Melanocyte of skin (primary cell): Measurements from ENCODE around the gene QARS1. TPM values are rescaled to one million over a fixed set of nuclear protein-coding genes. Genes with fewer than 3 reads are reported as not detected.

ENCODE experiments used
- small RNA-seq, 2 donors: library from RNA; depleted of rRNA; stranded (forward); fragments of <200 nt; gene quantifications; one replicate each; pipeline ENCODE3, GENCODE V24; 2012
- total RNA-seq, 2 donors: library from RNA; depleted of rRNA; stranded (reverse); fragments of >200 nt; gene quantifications; 2 replicates each; pipeline ENCODE4 v1.2.3, GENCODE V29; 2012

The QARS1 gene
- total RNA-seq: 100 to 1,000 TPM; 192 to 261 TPM

DNA sequence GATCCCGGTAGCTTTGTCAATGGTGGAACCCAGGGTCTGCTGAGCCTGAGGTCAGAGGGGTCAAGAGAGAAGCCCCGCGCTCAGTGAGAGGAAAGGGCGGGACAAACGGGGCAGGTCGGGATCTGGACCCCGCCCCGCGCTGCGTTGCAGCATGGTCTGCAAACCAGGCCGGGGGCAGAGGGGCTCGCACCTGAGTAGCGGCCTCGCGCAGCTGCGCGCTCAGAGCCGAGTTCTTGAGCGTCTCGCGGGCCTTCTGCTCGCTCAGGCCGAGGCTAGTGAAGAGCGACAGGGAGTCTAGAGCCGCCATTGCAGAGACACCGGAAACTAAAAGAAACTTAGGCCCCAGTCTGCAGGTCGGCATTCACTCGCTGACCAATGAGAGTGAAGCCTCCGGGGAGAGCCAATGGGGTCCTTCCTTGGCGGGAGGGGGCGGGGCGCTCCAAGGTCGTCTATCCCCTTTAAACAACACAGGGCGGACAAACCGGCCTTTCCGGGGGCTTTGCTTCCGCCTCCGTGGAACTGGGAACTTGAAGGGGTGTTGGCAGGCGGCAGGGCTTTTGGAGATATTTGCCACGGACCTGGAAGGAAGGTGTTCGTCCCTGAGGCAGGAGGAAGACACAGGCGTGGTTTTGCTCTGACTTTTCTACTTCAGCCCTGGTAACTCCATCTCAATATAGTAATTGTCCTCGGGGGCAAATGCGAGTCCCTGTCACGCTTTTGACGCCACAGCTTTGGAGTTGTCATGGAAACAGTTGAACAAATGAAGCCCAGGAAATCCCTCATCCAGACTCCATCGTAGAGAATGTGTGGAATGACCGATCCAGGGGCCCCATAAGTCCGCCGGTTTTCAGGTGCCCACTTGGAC is at the start of gene QARS1:
Gene QARS1 (minus strand): TSS at position 331 of the 865 bp plus-strand sequence. CDS start 24 bp downstream, at position 307.

DNA sequence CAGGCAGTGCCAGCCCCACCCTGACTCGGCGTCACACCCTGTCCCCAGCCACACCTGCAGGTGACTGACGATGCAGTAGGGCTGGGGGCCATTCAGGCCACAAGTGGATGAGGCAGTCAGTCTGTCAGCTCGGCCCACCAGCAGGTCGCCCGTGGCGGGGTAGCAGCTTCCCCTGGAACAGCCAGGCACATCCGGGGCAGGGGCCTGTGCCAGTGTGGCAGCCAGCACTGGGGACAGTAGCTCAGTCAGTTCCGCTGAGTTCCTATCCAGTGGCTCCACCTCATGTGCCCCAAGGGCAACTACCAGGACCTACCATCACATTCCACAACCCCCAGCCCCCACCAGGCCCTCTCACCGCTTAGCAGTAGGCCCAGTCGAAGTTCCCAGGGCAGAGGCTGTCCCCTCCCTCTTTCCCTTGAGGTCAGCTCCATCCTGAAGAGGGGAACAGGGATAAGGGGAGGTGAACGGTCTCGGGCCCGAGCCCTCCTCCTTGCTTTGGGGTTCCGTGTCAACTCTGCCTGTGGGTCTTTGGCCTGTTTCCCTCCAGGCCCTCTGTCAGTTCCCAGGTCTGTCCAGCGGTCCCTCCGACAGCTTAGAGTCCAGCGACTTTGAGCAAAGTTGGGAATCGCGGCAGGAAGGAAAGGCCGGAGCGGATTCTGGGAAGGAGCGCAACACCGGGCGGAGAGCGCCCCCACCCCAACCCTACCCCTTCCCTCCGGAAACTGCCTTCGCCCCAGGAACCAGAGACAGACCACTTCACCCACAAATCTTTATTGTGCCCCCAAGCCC is 28.1 kb upstream of the QARS1 start, which contains the start of gene LAMB2:
Gene LAMB2 (minus strand): TSS at position 614 of the 789 bp plus-strand sequence. CDS start 183 bp downstream, at position 431.

DNA sequence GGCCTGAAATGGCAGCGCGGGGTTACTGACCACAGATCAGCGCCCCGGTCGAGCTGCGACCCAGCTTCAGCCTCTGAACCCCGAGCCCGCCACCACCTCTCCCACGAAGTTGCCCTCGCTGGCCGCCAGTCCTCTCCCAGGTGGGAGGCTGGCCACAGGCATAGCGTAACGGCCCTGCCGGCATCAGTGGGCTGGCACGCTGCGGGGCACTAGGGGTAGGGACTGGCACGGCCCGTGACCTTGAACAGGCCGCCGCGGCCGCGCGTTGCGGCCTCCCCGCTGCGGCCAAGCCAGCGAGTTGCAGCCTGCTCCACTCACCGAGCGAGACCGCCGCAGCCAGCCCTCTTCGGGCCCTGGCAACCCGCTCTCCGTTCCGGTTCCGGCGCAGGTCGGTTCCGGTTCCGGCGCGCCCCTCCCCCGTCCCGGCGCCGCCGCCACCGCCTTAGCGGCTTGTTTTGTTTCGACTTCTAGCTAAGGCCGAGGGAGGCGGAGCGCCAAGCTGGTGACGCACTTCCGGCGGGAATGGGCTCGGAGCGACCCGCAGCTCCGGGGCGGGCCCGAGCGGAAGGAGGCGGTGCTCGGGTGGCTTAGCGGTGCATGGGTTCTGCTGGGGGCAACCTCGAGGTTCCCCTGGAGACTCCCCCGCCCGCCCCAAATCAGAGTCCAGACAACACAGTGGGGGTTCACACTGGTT is 16.0 kb upstream of the QARS1 start, which contains the start of gene USP19:
Gene USP19 (minus strand): TSS at position 386 of the 694 bp plus-strand sequence. CDS start 1,678 bp downstream, outside the sequence.

DNA sequence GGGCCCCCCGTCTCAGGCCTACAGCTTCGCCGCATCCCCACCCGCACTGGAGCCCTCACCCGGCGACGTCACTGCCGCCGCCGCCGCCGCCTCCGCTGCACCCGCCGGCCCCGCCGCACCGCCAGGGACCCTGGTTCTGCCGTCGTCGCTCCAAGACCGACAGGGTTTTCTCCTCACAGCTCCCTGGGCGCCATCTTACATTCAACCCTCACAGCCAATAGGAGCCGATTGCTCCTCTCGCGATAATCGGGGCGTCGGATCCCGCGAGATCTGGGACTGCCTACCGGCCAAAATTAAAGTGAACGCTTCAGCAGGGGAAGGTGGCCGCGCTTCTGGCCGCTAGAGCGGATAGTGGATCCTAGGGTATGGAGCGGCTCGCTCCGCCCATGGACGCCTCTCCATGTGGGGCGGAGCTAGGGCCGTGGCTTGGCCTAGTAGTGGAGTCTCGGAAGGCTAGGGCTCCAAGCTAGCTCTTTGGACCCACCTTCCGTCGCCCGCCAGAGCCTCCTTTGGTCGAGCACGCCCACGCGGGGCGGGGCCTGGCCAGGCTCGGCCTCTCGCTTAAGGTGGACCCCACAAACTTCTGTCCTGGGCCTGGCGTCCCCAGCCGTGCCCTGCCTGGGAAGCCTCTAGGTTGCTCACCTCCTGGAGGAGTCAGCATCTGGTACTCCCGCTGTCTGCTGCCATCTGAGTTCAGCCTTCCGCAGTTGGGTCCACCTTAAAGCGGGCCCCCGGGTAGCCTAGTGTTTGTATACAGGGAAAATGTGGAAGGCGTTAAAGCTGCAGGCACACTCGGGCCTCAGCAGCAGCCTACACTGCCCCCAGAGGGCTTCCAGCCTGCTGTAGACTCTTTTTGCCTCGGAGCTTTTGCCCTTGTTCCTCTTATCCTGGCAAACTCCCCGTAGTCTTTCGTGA is 10.4 kb downstream of the QARS1 start, which contains the start of gene QRICH1:
Gene QRICH1 (minus strand): TSS at position 219 of the 915 bp plus-strand sequence. CDS start 17,054 bp downstream, outside the sequence.

Small RNA genes lying within 50 kb of the gene (small RNA-seq; reads per million reads assigned to genes)
- 0 reads per million in 2 donors for gene RN7SL182P

Other genes starting within 250 kb of the QARS1 start
- 10 to 100 TPM in 1 of 2 donors, 1 to 10 TPM in 1; 9.6 to 16.0 TPM for gene SLC25A20, start 205.9 kb downstream of the QARS1 start, total RNA-seq
- gene ARIH2, start 185.9 kb downstream of the QARS1 start, total RNA-seq: 10 to 100 TPM; 62.3 to 77.6 TPM
- 10 to 100 TPM in 1 of 2 donors, 1 to 10 TPM in 1; 6.3 to 14.8 TPM for gene P4HTM, start 114.5 kb downstream of the QARS1 start, total RNA-seq
- gene WDR6, start 97.4 kb downstream of the QARS1 start, total RNA-seq: 10 to 100 TPM; 52.0 to 52.9 TPM
- gene DALRD3, start 86.2 kb downstream of the QARS1 start, total RNA-seq: 10 to 100 TPM; 39.6 to 41.3 TPM
- gene NDUFAF3, start 82.6 kb downstream of the QARS1 start, total RNA-seq: 10 to 100 TPM; 60.2 to 62.9 TPM
- gene IMPDH2, start 75.4 kb downstream of the QARS1 start, total RNA-seq: 100 to 1,000 TPM; 159 to 250 TPM
- 100 to 1,000 TPM; 117 to 144 TPM for gene QRICH1, start 10.7 kb downstream of the QARS1 start, total RNA-seq
- gene USP19, start 16.1 kb upstream of the QARS1 start, total RNA-seq: 10 to 100 TPM; 44.4 to 47.3 TPM
- gene LAMB2, start 28.3 kb upstream of the QARS1 start, total RNA-seq: 100 to 1,000 TPM; 162 to 180 TPM
- gene CCDC71, start 61.6 kb upstream of the QARS1 start, total RNA-seq: 10 to 100 TPM; 25.1 to 27.3 TPM
- gene KLHDC8B, start 66.8 kb upstream of the QARS1 start, total RNA-seq: 10 to 100 TPM; 12.7 to 23.3 TPM
- gene C3orf62, start 172.5 kb upstream of the QARS1 start, total RNA-seq: 1 to 10 TPM; 2.3 to 2.4 TPM
- 10 to 100 TPM; 13.8 to 16.3 TPM for gene USP4, start 235.3 kb upstream of the QARS1 start, total RNA-seq